ENCODE data around the gene DUSP21.

DUSP21 gene

DNA sequence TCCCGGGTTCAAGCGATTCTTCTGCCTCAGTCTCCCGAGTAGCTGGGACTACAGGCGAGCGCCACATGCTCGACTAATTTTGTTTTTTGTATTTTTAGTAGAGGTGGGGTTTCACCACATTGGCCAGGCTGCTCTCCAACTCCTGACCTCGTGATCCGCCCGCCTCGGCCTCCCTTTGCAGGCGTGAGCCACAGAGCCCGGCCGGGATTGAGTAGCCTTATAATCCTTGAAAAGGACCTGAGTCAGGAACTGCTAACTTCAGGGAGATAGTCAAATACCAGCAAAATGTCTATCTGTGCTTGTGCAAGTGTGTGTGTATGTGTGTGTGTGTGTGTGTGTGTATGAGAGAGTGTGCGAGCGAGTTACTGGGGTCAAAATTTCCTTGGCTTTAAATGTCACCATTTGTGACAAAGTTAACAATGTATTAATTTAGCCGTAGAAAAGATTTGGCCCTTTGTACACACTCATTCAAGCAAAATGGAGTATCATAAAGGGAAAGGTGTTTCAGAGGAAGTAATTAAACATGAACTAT is 27.4 kb downstream of the DUSP21 start:
- no peaks in the 10 kb centered on the region for H3K27me3 Mint-ChIP-seq (ENCODE audit: low read depth)
- DNase-seq (ENCODE audit: low spot score) = no peak
- peak overlapping the region; percentile 65 for H3K4me3 Mint-ChIP-seq
- H3K4me1 Mint-ChIP-seq (ENCODE audit: low read depth) = peaks cover 5% of the 10 kb centered on the region
- H3K9me3 Mint-ChIP-seq = no peaks in the 10 kb centered on the region
- H3K27ac Mint-ChIP-seq = peak overlapping the region; percentile 75
- peaks cover 7% of the 10 kb centered on the region for H3K36me3 Mint-ChIP-seq (ENCODE audit: low read depth)

DNA sequence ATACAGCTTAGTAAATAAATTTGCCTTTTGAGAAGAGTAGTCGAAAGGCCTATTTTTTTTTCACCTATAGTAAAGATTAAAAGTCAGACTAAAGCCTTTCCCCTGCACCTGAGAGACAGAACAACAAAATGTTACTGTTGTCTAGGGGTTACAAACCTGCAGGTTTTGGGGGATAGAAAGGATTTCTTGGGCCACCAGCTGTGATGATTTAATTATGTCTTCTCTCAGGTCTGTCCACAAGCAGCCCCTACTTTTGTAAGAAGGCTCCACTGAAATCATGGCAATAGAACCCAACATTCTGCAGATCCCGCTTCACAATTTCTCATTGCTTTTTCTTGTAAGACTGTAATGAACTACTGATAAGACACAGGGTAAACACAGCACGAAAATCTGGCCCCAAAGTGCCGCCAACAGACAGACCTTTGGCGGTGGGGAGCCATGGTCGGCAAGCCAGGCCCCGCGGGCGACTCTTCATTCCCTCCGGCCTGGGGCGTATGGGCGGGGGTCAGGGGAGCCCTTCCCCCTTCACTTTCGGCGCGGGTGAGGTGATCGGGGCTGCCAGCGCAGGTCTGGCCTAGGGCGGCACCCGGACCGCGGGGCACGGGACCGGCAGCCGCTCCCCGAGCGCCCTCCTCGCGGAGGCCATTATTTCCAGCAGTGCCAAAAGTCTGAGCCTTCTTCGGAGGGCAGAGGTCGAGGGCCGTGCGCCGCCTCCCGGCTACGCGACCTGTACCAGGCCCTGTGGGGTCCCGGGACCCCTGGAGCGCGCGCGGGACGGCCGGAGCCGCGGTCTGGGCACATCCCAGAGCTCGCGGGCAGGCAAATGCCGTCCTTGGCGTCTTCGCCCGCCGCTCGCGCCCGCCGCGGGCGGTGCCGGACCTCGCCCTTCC is 28.4 kb downstream of the DUSP21 start:
- Mint-ChIP-seq H3K9me3 (no peaks in the 10 kb centered on the region), H3K4me1 (ENCODE audit: low read depth) (peaks cover 5% of the 10 kb centered on the region), H3K27me3 (ENCODE audit: low read depth) (no peaks in the 10 kb centered on the region), H3K4me3 (peak overlapping the region; percentile 86), H3K36me3 (ENCODE audit: low read depth) (peaks cover 9% of the 10 kb centered on the region), H3K27ac (peak overlapping the region; percentile 95)
- peak; percentile 11 for DNase-seq (ENCODE audit: low spot score)

DNA sequence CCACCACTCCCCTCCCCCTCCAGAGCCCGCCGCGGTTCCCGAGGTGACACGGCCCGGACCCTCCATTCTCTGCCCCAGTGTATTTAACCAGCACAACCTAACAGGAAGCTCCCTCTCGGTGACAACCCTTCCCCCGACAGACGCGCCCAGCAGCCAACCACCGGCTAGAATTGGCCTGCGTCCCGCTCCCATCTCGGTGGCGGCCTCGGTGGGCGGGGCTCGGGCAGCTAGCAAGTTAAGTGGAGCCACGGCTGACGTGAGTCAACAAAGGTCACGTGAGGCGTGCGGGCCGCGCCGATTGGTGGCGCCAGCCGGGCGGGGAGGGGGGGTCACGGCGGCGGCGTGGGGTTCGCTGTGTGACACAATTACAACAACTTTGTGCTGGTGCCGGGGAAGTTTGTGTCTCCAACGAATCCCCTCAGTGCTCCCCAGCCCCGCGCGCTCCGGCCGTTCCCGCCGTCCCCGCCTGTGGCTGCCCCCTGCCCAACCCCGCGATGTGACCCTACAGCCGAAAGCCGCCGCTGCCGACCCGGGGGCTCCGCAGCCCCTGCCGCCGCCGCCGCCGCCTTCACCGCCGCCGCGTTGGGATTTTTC is 29.1 kb downstream of the DUSP21 start, which contains the start of gene KDM6A:
KDM6A (plus strand) TSS at position 368 of the 594 bp plus-strand sequence. CDS start 364 bp downstream, outside the sequence.
- H3K4me3 Mint-ChIP-seq = peak within 1 kb of the TSS; percentile 96
- no peaks in the 10 kb centered on the region for H3K9me3 Mint-ChIP-seq
- H3K27ac Mint-ChIP-seq = peak within 1 kb of the TSS; percentile 98
- peak; percentile 92 for DNase-seq (ENCODE audit: low spot score)
- H3K4me1 Mint-ChIP-seq (ENCODE audit: low read depth) = peaks cover 6% of the 10 kb centered on the region
- H3K36me3 Mint-ChIP-seq (ENCODE audit: low read depth) = peaks cover 9% of the 10 kb centered on the region
- H3K27me3 Mint-ChIP-seq (ENCODE audit: low read depth) = no peaks in the 10 kb centered on the region

DNA sequence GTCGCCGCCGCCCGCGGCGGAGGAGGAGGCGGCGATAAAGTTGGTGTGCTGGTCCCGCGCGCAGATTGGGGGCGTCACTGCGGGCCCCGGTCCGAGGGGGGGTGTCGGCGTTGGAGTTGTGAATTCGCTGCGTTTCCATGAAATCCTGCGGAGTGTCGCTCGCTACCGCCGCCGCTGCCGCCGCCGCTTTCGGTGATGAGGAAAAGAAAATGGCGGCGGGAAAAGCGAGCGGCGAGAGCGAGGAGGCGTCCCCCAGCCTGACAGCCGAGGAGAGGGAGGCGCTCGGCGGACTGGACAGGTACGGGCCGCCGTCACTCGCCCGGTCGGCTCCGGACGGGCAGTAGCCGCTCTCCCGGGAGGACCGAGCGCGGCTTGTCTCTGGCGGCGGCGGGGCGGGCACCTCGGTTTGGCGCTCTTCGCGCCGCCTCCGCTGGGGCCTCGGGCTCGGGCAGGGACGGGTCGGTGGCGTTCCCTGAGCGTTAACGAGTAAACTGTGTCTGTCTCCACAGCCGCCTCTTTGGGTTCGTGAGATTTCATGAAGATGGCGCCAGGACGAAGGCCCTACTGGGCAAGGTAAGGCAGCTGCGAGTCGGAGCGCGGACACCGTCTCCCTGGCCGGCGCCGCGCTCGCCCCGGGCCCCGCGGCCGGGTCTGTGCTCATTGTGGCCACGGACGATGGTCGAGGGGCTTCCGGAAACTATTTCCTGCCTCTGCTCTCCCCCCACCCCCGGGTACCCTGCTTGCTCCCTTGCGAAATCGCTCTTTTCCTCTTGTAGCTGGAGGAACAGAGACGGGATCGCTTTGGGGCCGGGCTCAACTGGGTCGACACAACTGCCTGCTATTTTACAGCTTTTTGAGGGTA is 29.8 kb downstream of the DUSP21 start:
- H3K4me3 Mint-ChIP-seq = peak overlapping the region; percentile 96
- no peaks in the 10 kb centered on the region for H3K9me3 Mint-ChIP-seq
- H3K27ac Mint-ChIP-seq = peak overlapping the region; percentile 98
- H3K27me3 Mint-ChIP-seq (ENCODE audit: low read depth) = no peaks in the 10 kb centered on the region
- peaks cover 6% of the 10 kb centered on the region for H3K4me1 Mint-ChIP-seq (ENCODE audit: low read depth)
- peaks cover 9% of the 10 kb centered on the region for H3K36me3 Mint-ChIP-seq (ENCODE audit: low read depth)
- peak; percentile 26 for DNase-seq (ENCODE audit: low spot score)

DNA sequence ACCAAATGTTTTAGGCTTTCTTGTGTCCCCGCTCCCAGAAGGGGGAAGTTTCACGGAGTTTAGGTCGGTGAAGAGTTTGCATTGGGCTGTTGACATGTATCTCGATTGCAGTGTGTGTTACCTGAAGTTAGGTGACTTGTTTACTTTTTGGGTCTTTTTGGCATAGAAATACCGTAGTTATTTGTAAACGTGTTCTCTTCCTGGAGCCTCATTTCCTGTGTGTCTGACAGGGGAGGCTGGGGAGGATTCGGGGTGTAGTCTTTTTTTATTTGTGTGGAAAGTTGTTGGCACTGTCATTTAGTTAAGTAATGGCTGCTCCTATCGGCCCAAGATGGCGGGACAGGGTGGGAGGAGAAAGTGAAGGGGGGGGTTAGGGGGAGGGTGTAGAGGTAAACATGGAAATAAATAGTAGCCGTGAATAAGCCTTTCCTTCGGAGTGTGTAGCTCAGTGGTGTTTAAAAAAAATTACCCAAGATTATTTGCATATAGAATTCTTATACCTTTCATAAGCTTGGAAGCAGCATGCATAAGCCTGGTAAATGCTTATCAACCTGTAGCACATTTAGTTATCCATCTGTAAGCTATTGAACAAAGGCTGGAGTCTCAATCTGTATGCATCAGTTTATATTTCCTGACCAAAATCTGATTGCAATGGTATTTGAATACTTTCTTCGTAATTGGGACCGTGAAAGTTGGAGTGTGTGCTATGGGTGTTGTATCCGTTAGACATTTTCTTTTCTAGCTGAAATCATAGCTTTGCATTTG is 30.8 kb downstream of the DUSP21 start:
- Mint-ChIP-seq H3K27ac (peak overlapping the region; percentile 98), H3K9me3 (no peaks in the 10 kb centered on the region), H3K27me3 (ENCODE audit: low read depth) (no peaks in the 10 kb centered on the region), H3K36me3 (ENCODE audit: low read depth) (peaks cover 11% of the 10 kb centered on the region), H3K4me1 (ENCODE audit: low read depth) (peaks cover 6% of the 10 kb centered on the region), H3K4me3 (peak overlapping the region; percentile 96)
- peak; percentile 17 for DNase-seq (ENCODE audit: low spot score)

DNA sequence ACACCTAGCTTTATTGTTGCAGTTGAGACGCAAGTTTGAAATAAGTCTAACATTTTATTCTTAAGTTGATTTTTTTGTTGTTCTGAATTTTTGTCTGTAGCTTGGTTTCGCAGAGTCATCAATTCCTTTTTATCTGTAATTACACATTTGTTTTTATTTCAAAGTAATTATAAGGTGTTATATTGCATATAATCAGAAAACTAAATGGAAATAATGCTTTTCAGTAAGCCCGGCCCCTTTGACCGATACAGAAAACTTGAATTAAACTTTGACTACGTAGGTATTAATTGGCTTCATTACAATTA is 31.3 kb downstream of the DUSP21 start:
- DNase-seq (ENCODE audit: low spot score) = no peak
- Mint-ChIP-seq H3K9me3 (no peaks in the 10 kb centered on the region), H3K27ac (peak overlapping the region; percentile 98), H3K4me1 (ENCODE audit: low read depth) (peaks cover 6% of the 10 kb centered on the region), H3K36me3 (ENCODE audit: low read depth) (peaks cover 12% of the 10 kb centered on the region), H3K4me3 (peak overlapping the region; percentile 96), H3K27me3 (ENCODE audit: low read depth) (no peaks in the 10 kb centered on the region)

DNA sequence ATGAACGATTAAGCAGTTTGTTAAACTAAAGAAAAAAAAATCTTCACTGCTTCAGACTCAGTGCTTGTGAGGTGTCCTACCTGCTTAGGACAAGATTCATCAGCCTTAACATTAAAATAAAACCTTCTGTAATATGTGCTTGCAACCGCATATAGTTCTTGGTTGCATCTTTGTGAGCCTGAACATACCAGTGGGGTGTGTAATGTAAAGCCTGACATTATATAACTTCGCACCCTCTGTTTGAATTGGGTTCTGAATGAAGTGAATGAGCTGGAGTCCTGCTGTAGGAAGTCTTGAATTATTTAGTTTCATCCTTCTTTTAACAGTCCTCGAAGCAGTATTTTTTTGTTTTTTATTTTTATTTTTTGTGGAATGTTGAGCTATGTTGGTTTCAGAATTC is 32.3 kb downstream of the DUSP21 start:
- Mint-ChIP-seq H3K27ac (no peak overlapping the region), H3K36me3 (ENCODE audit: low read depth) (peaks cover 13% of the 10 kb centered on the region), H3K4me3 (peak overlapping the region; percentile 96), H3K4me1 (ENCODE audit: low read depth) (peaks cover 6% of the 10 kb centered on the region), H3K27me3 (ENCODE audit: low read depth) (no peaks in the 10 kb centered on the region), H3K9me3 (no peaks in the 10 kb centered on the region)
- DNase-seq (ENCODE audit: low spot score) = no peak

DNA sequence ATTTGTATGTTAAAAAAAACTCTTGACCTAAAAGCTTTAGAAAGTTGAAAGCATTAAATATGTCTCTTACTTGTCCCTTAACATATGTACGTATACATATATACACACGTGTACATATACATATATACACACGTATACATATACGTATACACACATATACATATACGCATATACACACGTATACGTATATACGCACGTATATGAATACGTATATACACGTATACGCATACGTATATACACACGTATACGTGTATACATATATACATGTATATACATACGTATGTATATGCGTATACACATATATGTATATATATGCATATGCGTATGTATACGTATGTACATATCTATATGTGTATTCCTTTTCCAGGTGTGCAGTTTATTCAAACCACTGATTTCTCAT is 32.9 kb downstream of the DUSP21 start:
- H3K9me3 Mint-ChIP-seq = no peaks in the 10 kb centered on the region
- peaks cover 13% of the 10 kb centered on the region for H3K36me3 Mint-ChIP-seq (ENCODE audit: low read depth)
- no peak for DNase-seq (ENCODE audit: low spot score)
- no peak overlapping the region for H3K27ac Mint-ChIP-seq
- H3K4me3 Mint-ChIP-seq = no peak overlapping the region
- H3K4me1 Mint-ChIP-seq (ENCODE audit: low read depth) = peaks cover 4% of the 10 kb centered on the region
- H3K27me3 Mint-ChIP-seq (ENCODE audit: low read depth) = no peaks in the 10 kb centered on the region

DNA sequence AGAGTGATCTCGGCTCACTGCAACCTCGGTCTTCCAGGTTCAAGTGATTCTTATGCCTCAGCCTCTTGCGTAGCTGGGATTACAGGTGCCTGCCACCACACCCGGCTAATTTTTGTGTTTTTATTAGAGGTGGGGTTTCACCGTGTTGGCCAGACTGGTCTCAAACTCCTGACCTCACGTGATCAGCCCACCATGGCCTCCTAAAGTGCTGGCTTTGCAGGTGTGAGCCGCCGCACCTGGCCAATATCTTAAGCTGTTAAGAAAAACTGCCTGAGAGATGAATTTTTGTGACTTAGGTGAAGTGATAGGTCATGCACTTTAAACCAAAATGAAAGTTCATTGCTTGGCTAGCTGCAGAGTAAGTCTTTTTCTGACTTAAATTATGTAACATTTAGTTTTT is 35.0 kb downstream of the DUSP21 start:
- DNase-seq (ENCODE audit: low spot score) = no peak
- Mint-ChIP-seq H3K9me3 (no peaks in the 10 kb centered on the region), H3K4me3 (no peak overlapping the region), H3K27ac (no peak overlapping the region), H3K36me3 (ENCODE audit: low read depth) (peaks cover 13% of the 10 kb centered on the region), H3K4me1 (ENCODE audit: low read depth) (peaks cover 4% of the 10 kb centered on the region), H3K27me3 (ENCODE audit: low read depth) (no peaks in the 10 kb centered on the region)

DNA sequence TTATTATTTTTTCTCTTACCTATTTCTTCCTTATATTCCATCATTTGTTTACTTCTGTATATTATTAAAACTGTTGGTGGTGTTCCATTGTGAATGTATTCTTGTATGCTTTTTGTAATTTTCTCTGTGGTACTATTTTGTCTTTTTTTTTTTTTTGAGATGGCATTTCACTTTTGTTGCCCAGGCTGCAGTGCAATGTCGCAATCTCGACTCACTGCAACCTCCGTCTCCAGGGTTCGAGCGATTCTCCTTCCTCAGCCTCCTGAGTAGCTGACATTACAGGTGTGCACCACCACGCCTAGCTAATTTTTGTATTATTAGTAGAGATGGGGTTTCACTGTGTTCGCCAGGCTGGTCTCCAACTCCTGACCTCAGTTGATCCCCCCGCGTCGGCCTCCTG is 37.7 kb downstream of the DUSP21 start:
- Mint-ChIP-seq H3K4me1 (ENCODE audit: low read depth) (peaks cover 9% of the 10 kb centered on the region), H3K4me3 (no peak overlapping the region), H3K36me3 (ENCODE audit: low read depth) (peaks cover 6% of the 10 kb centered on the region), H3K27ac (no peak overlapping the region), H3K27me3 (ENCODE audit: low read depth) (no peaks in the 10 kb centered on the region), H3K9me3 (no peaks in the 10 kb centered on the region)
- no peak for DNase-seq (ENCODE audit: low spot score)

DNA sequence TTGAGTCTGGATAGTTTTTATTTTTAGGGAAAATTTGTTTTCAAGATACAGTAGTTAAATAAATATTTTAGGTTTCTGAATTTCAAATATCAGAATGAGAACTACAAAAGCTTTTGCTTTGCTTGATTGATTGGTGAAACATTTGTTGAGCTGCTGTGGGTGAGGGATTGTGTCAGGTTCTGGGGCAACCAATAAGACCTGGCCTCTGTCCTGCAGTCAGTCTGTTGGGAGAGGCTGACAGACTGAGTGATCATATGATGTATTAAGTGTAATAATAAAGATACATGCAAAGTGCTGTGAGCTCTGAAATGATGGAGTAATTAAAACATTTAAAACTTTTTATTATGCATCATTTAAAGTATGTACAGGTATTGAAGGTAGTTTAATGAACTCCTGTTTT is 38.8 kb downstream of the DUSP21 start:
- DNase-seq (ENCODE audit: low spot score) = no peak
- Mint-ChIP-seq H3K27me3 (ENCODE audit: low read depth) (no peaks in the 10 kb centered on the region), H3K9me3 (no peaks in the 10 kb centered on the region), H3K4me3 (no peak overlapping the region), H3K27ac (no peak overlapping the region), H3K4me1 (ENCODE audit: low read depth) (peaks cover 9% of the 10 kb centered on the region), H3K36me3 (ENCODE audit: low read depth) (peaks cover 4% of the 10 kb centered on the region)

DNA sequence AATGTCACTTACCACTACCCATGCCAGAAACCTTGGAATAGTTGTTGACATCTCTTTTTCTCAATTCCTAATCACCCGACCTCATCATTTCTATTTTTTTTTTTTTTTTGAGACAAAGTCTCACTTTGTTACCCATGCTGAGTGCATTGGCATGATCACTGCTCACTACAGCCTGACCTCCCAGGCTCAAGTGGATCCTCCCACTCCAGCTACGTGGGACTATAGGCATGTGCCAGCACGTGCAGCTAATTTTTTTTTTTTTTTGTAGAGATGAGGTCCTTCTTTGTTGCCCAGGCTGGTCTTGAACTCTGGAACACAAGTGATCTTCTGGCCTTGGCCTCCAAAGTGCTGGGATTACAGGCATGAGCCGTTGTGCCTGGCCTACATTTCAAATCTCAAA is 41.1 kb downstream of the DUSP21 start:
- H3K27me3 Mint-ChIP-seq (ENCODE audit: low read depth) = no peaks in the 10 kb centered on the region
- H3K4me1 Mint-ChIP-seq (ENCODE audit: low read depth) = peaks cover 8% of the 10 kb centered on the region
- peaks cover 2% of the 10 kb centered on the region for H3K9me3 Mint-ChIP-seq
- H3K4me3 Mint-ChIP-seq = no peak overlapping the region
- peaks cover 2% of the 10 kb centered on the region for H3K36me3 Mint-ChIP-seq (ENCODE audit: low read depth)
- no peak for DNase-seq (ENCODE audit: low spot score)
- no peak overlapping the region for H3K27ac Mint-ChIP-seq

DNA sequence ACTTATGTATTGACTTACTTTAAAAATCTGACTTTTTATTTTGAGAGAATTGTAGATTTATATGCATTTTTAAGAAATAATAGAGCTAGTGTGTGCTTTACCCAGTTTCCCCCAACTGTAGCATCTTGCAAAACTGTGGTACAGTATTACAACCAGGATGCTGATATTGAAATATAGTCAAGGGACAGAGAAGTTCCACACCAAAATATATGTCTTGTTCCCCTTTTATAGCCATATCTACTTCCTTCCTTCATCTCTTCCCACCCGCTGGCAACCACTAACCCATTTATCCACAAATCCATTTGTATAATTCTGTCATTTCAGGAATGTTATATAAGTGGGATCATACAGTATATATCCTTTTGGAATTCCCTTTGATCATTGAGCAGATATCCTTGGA is 46.0 kb downstream of the DUSP21 start:
- H3K9me3 Mint-ChIP-seq = peaks cover 11% of the 10 kb centered on the region
- H3K4me3 Mint-ChIP-seq = no peak overlapping the region
- H3K27ac Mint-ChIP-seq = no peak overlapping the region
- no peak for DNase-seq (ENCODE audit: low spot score)
- peaks cover 8% of the 10 kb centered on the region for H3K4me1 Mint-ChIP-seq (ENCODE audit: low read depth)
- peaks cover 6% of the 10 kb centered on the region for H3K36me3 Mint-ChIP-seq (ENCODE audit: low read depth)
- no peaks in the 10 kb centered on the region for H3K27me3 Mint-ChIP-seq (ENCODE audit: low read depth)

Data from T-helper 2 cell treated with Interferon-gamma antibody and Interleukin-4, amounts not matched to agents 5 μg/mL and 100 μg/mL, for 36 hours (primary cell).